Liver (tissue), 9 donors: Measurements from ENCODE around the gene GPBP1L1. TPM values are rescaled to one million over a fixed set of nuclear protein-coding genes. Genes with fewer than 3 reads are reported as not detected.

Experiments used
- DNase-seq: peaks from one replicate; pipeline ENCODE4 v3.0.0-alpha.2; 2017; ENCODE audit warnings: low spot score
- H3K27ac ChIP-seq, 2 donors: one replicate each; pipeline ENCODE4 v1.7.0; 2013; ENCODE audit warnings: inconsistent platforms in 2 of 2, low read length in 2 of 2, control low read depth in 1 of 2, low read depth in 1 of 2, mild to moderate bottlenecking in 1 of 2
- H3K27me3 ChIP-seq, 4 donors: one replicate each; pipeline versions ENCODE4 v1.6.1 to v1.7.0; 2013; ENCODE audit warnings: low read length in 3 of 4, inconsistent platforms in 1 of 4, mild to moderate bottlenecking in 1 of 4, moderate library complexity in 1 of 4; ENCODE audit not compliant: control insufficient read depth in 4 of 4, insufficient read depth in 4 of 4
- H3K36me3 ChIP-seq, 4 donors: one replicate each; pipeline versions ENCODE4 v1.6.1 to v1.7.0; 2013; ENCODE audit warnings: low read length in 3 of 4, mild to moderate bottlenecking in 3 of 4, low read depth in 1 of 4, moderate library complexity in 1 of 4; ENCODE audit not compliant: control insufficient read depth in 4 of 4, insufficient read depth in 3 of 4
- H3K4me1 ChIP-seq, 4 donors: one replicate each; pipeline versions ENCODE4 v1.6.1 to v1.7.0; 2013; ENCODE audit warnings: low read length in 3 of 4, mild to moderate bottlenecking in 3 of 4, moderate library complexity in 1 of 4; ENCODE audit not compliant: control insufficient read depth in 4 of 4, insufficient read depth in 4 of 4
- H3K4me3 ChIP-seq, 3 donors: one replicate each; pipeline versions ENCODE4 v1.6.1 to v1.7.0; 2013; ENCODE audit warnings: low read length in 3 of 3, control low read depth in 1 of 3, low read depth in 1 of 3, mild to moderate bottlenecking in 1 of 3
- H3K9ac ChIP-seq, 2 donors: one replicate each; pipeline ENCODE4 v1.7.0; 2013; ENCODE audit warnings: low read length in 2 of 2, mild to moderate bottlenecking in 2 of 2, moderate library complexity in 2 of 2, control low read depth in 1 of 2, low read depth in 1 of 2
- H3K9me3 ChIP-seq, 4 donors: one replicate each; pipeline versions ENCODE4 v1.6.1 to v1.7.0; 2013; ENCODE audit warnings: low read length in 3 of 4; ENCODE audit not compliant: control insufficient read depth in 4 of 4
- ATF3 ChIP-seq: IDR thresholded peaks from 2 replicates; pipeline ENCODE4 v1.6.1; 2016; ENCODE audit warnings: antibody characterized with exemption
- EGR1 ChIP-seq, 2 donors: IDR thresholded peaks; 2 replicates each; pipeline ENCODE4 v1.6.1; 2016 to 2018; ENCODE audit warnings: antibody characterized with exemption in 2 of 2, low read depth in 2 of 2
- FOXA1 ChIP-seq: IDR thresholded peaks from 2 replicates; pipeline ENCODE4 v1.6.1; 2016; ENCODE audit warnings: antibody characterized with exemption
- GABPA ChIP-seq, 2 donors: IDR thresholded peaks in 1 of 2; conservative IDR thresholded peaks in 1 of 2; 2 replicates each; pipeline ENCODE4 v1.6.1; 2016; ENCODE audit warnings: antibody characterized with exemption in 2 of 2, mild to moderate bottlenecking in 1 of 2, moderate library complexity in 1 of 2
- HNF4A ChIP-seq, 2 donors: conservative IDR thresholded peaks; 2 replicates each; pipeline ENCODE4 v1.6.1; 2016; ENCODE audit warnings: antibody characterized with exemption in 2 of 2, mild to moderate bottlenecking in 2 of 2
- JUND ChIP-seq, 2 donors: IDR thresholded peaks; 2 replicates each; pipeline ENCODE4 v1.6.1; 2016; ENCODE audit warnings: antibody characterized with exemption in 2 of 2
- MAX ChIP-seq: IDR thresholded peaks from 2 replicates; pipeline ENCODE4 v1.6.1; 2016; ENCODE audit warnings: antibody characterized with exemption
- NR2F2 ChIP-seq: IDR thresholded peaks from 2 replicates; pipeline ENCODE4 v1.6.1; 2016; ENCODE audit warnings: antibody characterized with exemption
- RAD21 ChIP-seq, 2 donors: IDR thresholded peaks; 2 replicates each; pipeline ENCODE4 v1.6.1; 2016; ENCODE audit warnings: antibody characterized with exemption in 2 of 2, mild to moderate bottlenecking in 2 of 2
- REST ChIP-seq: IDR thresholded peaks from 2 replicates; pipeline ENCODE4 v1.6.1; 2016; ENCODE audit warnings: antibody characterized with exemption, mild to moderate bottlenecking
- RXRA ChIP-seq, 2 donors: IDR thresholded peaks; 2 replicates each; pipeline ENCODE4 v1.6.1; 2017 to 2018; ENCODE audit warnings: antibody characterized with exemption in 2 of 2, mild to moderate bottlenecking in 1 of 2
- SP1 ChIP-seq: IDR thresholded peaks from 2 replicates; pipeline ENCODE4 v1.6.1; 2018; ENCODE audit warnings: antibody characterized with exemption, mild to moderate bottlenecking
- TAF1 ChIP-seq: conservative IDR thresholded peaks from 2 replicates; pipeline ENCODE4 v1.6.1; 2016; ENCODE audit warnings: antibody characterized with exemption, mild to moderate bottlenecking
- YY1 ChIP-seq: IDR thresholded peaks from 2 replicates; pipeline ENCODE4 v1.6.1; 2016; ENCODE audit warnings: antibody characterized with exemption, mild to moderate bottlenecking
- ZBTB33 ChIP-seq: IDR thresholded peaks from 2 replicates; pipeline ENCODE4 v1.6.1; 2016; ENCODE audit warnings: antibody characterized with exemption
- WGBS: extraction: QIAGEN DNeasy Blood & Tissue Kit; methylation state at CpG from one replicate; pipeline ENCODE4 v1.1.7; 2013; 5-methylcytosine and 5-hydroxymethylcytosine counted together
- polyA plus RNA-seq, 2 donors: library from polyadenylated mRNA; stranded (reverse) in 1 of 2; unstranded in 1 of 2; fragments of 200-250 nt in 1 of 2; fragments of >200 nt in 1 of 2; fragmentation: Nextera tagmentation in 1 of 2; extraction: Ambion mirVana in 1 of 2; gene quantifications; one replicate each; pipeline versions ENCODE4 v1.2.1 to v1.2.3, GENCODE V29; 2013 to 2015
- total RNA-seq, 2 donors: library from RNA; depleted of rRNA; stranded (reverse); fragments of >200 nt; gene quantifications; one replicate each; pipeline ENCODE4 v1.2.3, GENCODE V29; 2014
- donor health status: healthy.
- donor health status: healthy.
- donor health status: healthy.
- donor health status: healthy.
- donor health status: healthy.

Gene GPBP1L1
- total and polyA plus RNA-seq, 4 donors = 24.8 to 86.7 (median 53.5) TPM

GRCh38 chr1:45687754-45688740, 1.7 kb upstream of the GPBP1L1 start, which contains the start of gene TMEM69 (continued):
- TF ChIP-seq SP1 = peak; percentile 46
- peak; percentile 48 to 53 for TF ChIP-seq RAD21 (IDR thresholded peaks at IDR 0.05)
- no peak for TF ChIP-seq ZBTB33
- TF ChIP-seq EGR1 (IDR thresholded peaks at IDR 0.05; ENCODE audit: low read depth in 2 of 2) = peak in 1 of 2 donors; percentile 37
- peak; percentile 16 for TF ChIP-seq NR2F2

- Histone ChIP-seq H3K27ac (peak overlapping the region; percentile 98 to 99), H3K27me3 (no peaks in the 10 kb centered on the region), H3K9ac (peak overlapping the region; percentile 96 to 100), H3K36me3 (peaks cover 0 to 8% (median 0%) of the 10 kb centered on the region in 4 donors), H3K4me1 (peaks cover 6 to 30% (median 19%) of the 10 kb centered on the region in 4 donors), H3K4me3 (peak overlapping the region; percentile 87 to 92 (median 92)), H3K9me3 (no peaks in the 10 kb centered on the region)
- WGBS = under 1% methylated on average over 44 of the region's 44 CpGs
- peak; percentile 93 for DNase-seq
- TF ChIP-seq ATF3 = no peak
- TF ChIP-seq ZBTB33 = peak; percentile 90
- TF ChIP-seq GABPA (IDR thresholded peaks at IDR 0.05 in 1 of 2, conservative IDR thresholded peaks at IDR 0.05 in 1 of 2) = peak in 1 of 2 donors; percentile 75
- TF ChIP-seq HNF4A (conservative IDR thresholded peaks at IDR 0.05) = no peak
- peak; percentile 95 for TF ChIP-seq TAF1
- TF ChIP-seq REST = peak; percentile 93
- TF ChIP-seq JUND (IDR thresholded peaks at IDR 0.05) = peak in 1 of 2 donors; percentile 18
- peak; percentile 90 for TF ChIP-seq YY1
- peak; percentile 54 to 66 for TF ChIP-seq EGR1 (IDR thresholded peaks at IDR 0.05; ENCODE audit: low read depth in 2 of 2)
- no peak for TF ChIP-seq RAD21 (IDR thresholded peaks at IDR 0.05)
- TF ChIP-seq MAX = peak; percentile 69
- peak; percentile 75 for TF ChIP-seq SP1
- TF ChIP-seq FOXA1 = peak; percentile 8
- TF ChIP-seq RXRA (IDR thresholded peaks at IDR 0.05) = no peak
Measured at GRCh38 chr1:45687014-45687753, 851 bp upstream of the GPBP1L1 start.
